ENCODE data around the gene LCLAT1.

GRCh38 chr2:30625276-30625675, 178.2 kb downstream of the LCLAT1 start:
- TF ChIP-seq CTCF (IDR thresholded peaks at IDR 0.05; ENCODE audit: low read length) (no peak), EZH2 (IDR thresholded peaks at IDR 0.05; ENCODE audit: borderline replicate concordance, low read length) (no peak)

All from OCI-LY1 (cell line).